COR-L47 (cell line): ENCODE measurements around the gene LRRC23.

ENCODE experiments used
- DNase-seq: peaks from one replicate; lab custom pipeline; 2025; lab: John Stamatoyannopoulos, UW

The LRRC23 gene

GRCh38 chr12:6957151-6957701, 52.6 kb downstream of the LRRC23 start:
- no peak for DNase-seq

GRCh38 chr12:6957741-6958608, 53.4 kb downstream of the LRRC23 start:
- no peak for DNase-seq

GRCh38 chr12:6958609-6959057, 54.0 kb downstream of the LRRC23 start:
- DNase-seq = no peak

- no peak for DNase-seq
Observed at GRCh38 chr12:6959058-6959804, 54.6 kb downstream of the LRRC23 start.

- DNase-seq = no peak
Observed at GRCh38 chr12:6959805-6960592, 55.4 kb downstream of the LRRC23 start.

- DNase-seq = no peak
Observed at GRCh38 chr12:6960593-6961277, 56.1 kb downstream of the LRRC23 start.

- DNase-seq = peak; percentile 14
Observed at GRCh38 chr12:6961278-6961694, 56.7 kb downstream of the LRRC23 start.

GRCh38 chr12:6961695-6962284, 57.2 kb downstream of the LRRC23 start:
- DNase-seq = peak; percentile 76

- DNase-seq = no peak
Observed at GRCh38 chr12:6962285-6963015, 57.8 kb downstream of the LRRC23 start.

GRCh38 chr12:6963016-6963731, 58.6 kb downstream of the LRRC23 start:
- DNase-seq = peak; percentile 61
